ENCODE measurements around the gene SMURF1. TPM values are rescaled to one million over a fixed set of nuclear protein-coding genes. Genes with fewer than 3 reads are reported as not detected.

Gene SMURF1
- total and polyA plus RNA-seq, 2 of the 8 experiments (the other 6 are each of a cell fraction or from before 2014, with no cell fraction given), result 9.6 to 24.5 TPM

GRCh38 chr7:99004216-99004615 is 139.7 kb downstream of the SMURF1 start (continued):
- no peak for TF ChIP-seq HDAC2 (IDR thresholded peaks at IDR 0.05; ENCODE audit: borderline replicate concordance in 1 of 2, low read depth in 2 of 2, low read length in 2 of 2)
- TF ChIP-seq KDM5A (IDR thresholded peaks at IDR 0.05; ENCODE audit: low read length), result no peak

All from H1 (cell line).